Right lobe of liver (tissue), 4 donors: ENCODE results near the gene TNFRSF4.

ENCODE experiments used
- CTCF ChIP-seq, 4 donors: fragments of 200-600 bp in 3 of 4; fragments of 450-650 bp in 1 of 4; IDR thresholded peaks; one replicate each; pipeline versions ENCODE4 v1.5.1 to v1.8.0; 2016 to 2022; ENCODE audit warnings: antibody characterized with exemption in 4 of 4, mild to moderate bottlenecking in 2 of 4
- POLR2A ChIP-seq: fragments of 450-650 bp; IDR thresholded peaks from one replicate; pipeline ENCODE4 v1.6.1; 2017; ENCODE audit warnings: antibody characterized with exemption, mild to moderate bottlenecking
- donor health status: DM: no; HTN: no; CAD: no.
- donor health status: DM: no; HTN: no; CAD: no.
- donor health status: DM: no; HTN: yes; CAD: no.

DNA sequence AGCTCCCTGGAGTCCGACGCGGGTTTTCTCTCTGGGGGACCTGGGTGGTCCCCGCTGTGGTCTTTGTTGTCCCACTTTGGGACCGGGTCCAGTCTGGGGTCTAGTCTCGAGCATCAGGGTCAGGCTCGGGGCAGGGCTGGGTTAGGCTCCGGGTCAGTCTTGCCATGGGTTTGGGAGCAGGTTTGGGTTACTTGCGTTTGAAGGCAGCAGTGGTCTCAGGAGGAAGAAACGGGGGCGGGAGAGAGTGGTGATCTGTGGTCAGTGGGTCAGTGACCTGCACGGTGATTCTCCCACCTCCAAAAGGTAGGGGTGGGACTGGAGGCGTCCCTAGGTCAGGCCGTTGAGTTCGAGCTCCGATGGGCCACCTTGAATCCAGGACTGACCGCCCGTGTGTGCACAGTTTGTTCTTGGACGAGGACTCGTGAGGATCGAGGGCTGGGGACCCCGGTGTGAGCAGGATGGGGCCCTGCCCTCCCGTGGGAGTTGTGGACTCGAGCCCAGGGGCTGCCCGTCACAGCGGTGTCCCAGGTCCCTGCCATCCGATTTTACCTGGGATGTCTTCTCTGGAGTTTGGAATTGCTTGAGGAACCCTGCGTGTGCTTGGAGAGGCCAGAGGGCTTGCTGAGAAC lies 20.3 kb upstream of the TNFRSF4 start:
- no peak for TF ChIP-seq CTCF (IDR thresholded peaks at IDR 0.05)
- TF ChIP-seq POLR2A = no peak
